GM13977 (cell line): ENCODE measurements around the gene KCNK5.

ENCODE experiments used
- DNase-seq: peaks from one replicate; pipeline ENCODE4 v3.0.0; 2012; ENCODE audit warnings: low spot score
- CTCF ChIP-seq: IDR thresholded peaks from 2 replicates; pipeline ENCODE4 v1.5.1; 2012; ENCODE audit warnings: mild to moderate bottlenecking, control low read depth; ENCODE audit not compliant: insufficient read depth; ENCODE audit errors: extremely low read depth, missing control alignments
- in situ Hi-C: fragments of 300-500 bp; cut with MboI; formaldehyde crosslinking; loops from one replicate; pipeline ENCODE4 v1.12.0; 2022; ENCODE audit warnings: low sequenced_read_pairs, low pct_unique_long_range_greater_than_20kb, mixed read lengths, inconsistent platforms; ENCODE audit not compliant: unreplicated experiment

Gene KCNK5

DNA sequence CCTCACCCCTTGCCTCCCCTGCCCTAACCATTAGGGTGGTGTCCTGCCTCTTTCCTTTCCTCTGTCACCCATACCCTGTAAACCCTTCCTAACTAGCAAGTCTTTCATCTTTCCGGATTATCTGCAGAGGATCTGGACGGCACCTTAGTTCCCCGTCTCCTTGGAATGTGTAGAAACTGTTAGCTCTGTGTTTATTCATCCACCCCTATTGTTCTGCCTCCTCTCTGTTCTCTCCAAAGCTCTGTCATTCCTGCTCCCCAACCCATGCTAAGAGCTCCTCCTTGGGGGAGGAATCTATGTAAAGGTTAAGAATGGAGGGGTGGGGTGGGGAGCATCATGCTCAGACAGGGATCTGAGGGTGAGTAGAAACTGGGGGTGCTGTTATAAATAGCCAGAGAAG, 39.4 kb upstream of the KCNK5 start:
- TF ChIP-seq CTCF: no peak
- in situ Hi-C loops: no loop called here

DNA sequence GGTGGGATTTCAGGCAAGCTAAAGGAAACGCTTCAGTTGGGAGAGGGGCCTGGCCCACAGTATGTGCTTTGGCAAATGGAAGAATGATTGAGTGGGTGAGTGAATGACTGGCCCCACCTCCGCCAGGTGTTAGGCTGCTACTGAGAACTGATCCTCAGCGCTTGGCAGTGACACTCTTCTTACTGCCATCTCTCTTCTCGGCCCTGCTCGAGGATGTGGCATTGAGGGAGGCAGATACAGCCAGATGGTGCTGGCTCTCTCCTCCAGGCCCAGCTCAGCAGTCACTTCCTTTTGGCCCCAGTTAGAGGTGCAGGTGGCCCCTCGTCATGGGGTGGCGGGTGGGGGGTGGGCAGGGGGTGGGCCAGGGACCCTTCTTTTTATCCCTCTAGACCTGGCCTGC, 38.9 kb upstream of the KCNK5 start:
- DNase-seq: no peak
- in situ Hi-C loops: no loop called here
- no peak for TF ChIP-seq CTCF

More for the DNA sequence above, 39.4 kb upstream of the KCNK5 start:
- no peak for DNase-seq

GRCh38 chr6:39266782-39267355, 37.6 kb upstream of the KCNK5 start:
- in situ Hi-C loops: no loop called here
- TF ChIP-seq CTCF: no peak
- no peak for DNase-seq

DNA sequence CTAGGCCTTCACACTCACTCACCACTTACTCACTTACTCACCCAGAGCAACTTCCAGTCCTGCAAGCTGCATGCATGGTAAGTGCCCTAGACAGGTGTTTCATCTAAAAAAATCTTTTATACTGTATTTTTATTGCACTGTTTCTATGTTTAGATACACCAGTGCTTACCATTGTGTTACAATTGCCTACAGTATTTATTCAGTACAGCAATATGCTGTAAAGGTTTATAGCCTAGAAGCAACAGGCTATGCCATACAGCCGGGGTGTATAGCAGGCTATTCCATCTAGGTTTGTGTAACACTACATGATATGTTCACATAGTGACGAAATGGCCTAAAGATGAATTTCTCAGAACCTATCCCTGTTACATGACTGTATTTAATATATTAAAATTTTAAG, 37.1 kb upstream of the KCNK5 start:
- no peak for DNase-seq
- TF ChIP-seq CTCF: no peak
- in situ Hi-C loops: no loop called here

DNA sequence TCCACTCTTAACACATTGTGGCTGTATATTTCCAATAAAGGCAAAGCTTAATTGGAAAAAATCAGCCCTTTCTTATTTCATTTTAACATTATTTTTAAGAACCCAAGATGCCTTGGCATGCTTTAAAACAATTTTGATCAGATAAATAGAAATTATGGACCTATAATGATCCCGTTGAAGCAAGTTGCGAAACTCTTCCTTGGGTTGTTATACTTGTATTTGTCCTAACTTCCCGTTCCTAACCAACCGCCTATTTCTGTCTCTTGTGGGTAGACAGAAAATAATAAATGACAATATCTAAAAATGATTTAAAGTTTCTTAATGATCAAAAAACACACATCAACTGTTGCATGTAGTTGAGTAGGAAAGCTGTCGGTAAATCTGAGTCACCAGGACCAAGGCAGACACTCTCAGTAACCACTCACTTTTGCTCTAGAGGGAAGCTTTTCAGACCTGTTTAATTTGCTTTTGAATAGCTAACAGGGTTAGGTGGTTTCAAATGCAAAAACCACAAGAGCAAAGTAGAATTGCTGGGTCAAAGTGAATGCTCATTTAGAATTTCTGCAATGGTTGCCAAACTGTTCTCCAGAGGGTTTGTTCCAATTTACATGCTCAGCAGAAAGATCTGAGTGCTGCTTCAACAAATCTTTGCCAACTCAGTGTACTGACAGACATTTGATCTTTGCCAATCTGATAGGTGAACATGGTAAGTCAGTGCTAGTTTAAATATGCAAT, 34.2 kb upstream of the KCNK5 start:
- in situ Hi-C loops: no loop called here
- no peak for DNase-seq
- TF ChIP-seq CTCF: no peak

DNA sequence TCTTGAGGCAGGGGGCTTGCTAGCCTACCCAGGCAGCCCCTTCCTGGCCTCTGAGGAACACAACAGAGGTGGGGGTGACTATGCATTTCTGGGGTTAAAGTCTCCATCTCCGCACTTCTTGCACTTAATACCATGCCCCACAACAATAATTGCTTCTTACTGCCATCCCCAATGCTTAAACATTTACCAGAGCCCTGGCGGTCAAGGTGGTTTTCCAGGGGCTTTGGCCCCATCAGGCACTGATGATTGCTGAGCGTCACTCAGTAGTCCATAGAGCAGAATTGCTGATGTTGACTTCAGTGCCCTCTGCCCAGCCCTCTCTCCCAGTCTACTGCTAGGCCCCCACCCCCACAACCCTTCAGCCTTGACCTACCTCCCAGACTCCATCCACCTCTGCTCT, 32.5 kb upstream of the KCNK5 start:
- in situ Hi-C loops: no loop called here
- DNase-seq: no peak
- TF ChIP-seq CTCF: no peak
